Astrocyte of the cerebellum (primary cell): ENCODE results near the gene FMO4.
"Not testable (repeated sequence)": the region's sequence is repeated elsewhere in the genome, so short reads cannot be mapped to it uniquely, and the experiment has no call there.

Source experiments
- DNase-seq: peaks from one replicate; pipeline ENCODE4 v3.0.0-alpha.2; 2011; ENCODE audit warnings: low read depth
- H3K4me3 ChIP-seq: 2 replicates; pipeline ENCODE4 v1.5.1; 2011; ENCODE audit warnings: mild to moderate bottlenecking, low read depth, low read length, moderate library complexity
- CTCF ChIP-seq: IDR thresholded peaks from 2 replicates; pipeline ENCODE4 v1.5.1; 2012; ENCODE audit warnings: low read length, low read depth, moderate library complexity, mild to moderate bottlenecking; ENCODE audit errors: missing control alignments
- in situ Hi-C: cut with HindIII; loops from 2 replicates; pipeline ENCODE4 v1.10.0; 2017; ENCODE audit warnings: low sequenced_read_pairs

FMO4 gene

GRCh38 chr1:171279234-171279633 lies 34.7 kb upstream of the FMO4 start:
- in situ Hi-C loops: no loop called here

GRCh38 chr1:171279678-171280077 lies 34.3 kb upstream of the FMO4 start:
- no peak for DNase-seq
- no peak for TF ChIP-seq CTCF
- in situ Hi-C loops: no loop called here
- H3K4me3 ChIP-seq: no peak overlapping the region

More at GRCh38 chr1:171279234-171279633, 34.7 kb upstream of the FMO4 start:
- no peak overlapping the region for H3K4me3 ChIP-seq
- no peak for DNase-seq
- TF ChIP-seq CTCF: no peak

- no peak for DNase-seq
- no peak for TF ChIP-seq CTCF
- in situ Hi-C loops: no loop called here
- no peak overlapping the region for H3K4me3 ChIP-seq
These were observed 33.4 kb upstream of the FMO4 start for GRCh38 chr1:171280599-171280998.

- DNase-seq: no peak
- no peak overlapping the region for H3K4me3 ChIP-seq
- in situ Hi-C loops: no loop called here
- no peak for TF ChIP-seq CTCF
These were observed 27.8 kb upstream of the FMO4 start for GRCh38 chr1:171286032-171286705.

- H3K4me3 ChIP-seq: no peak overlapping the region
- in situ Hi-C loops: no loop called here
These were observed 23.4 kb upstream of the FMO4 start for GRCh38 chr1:171290621-171291020.

GRCh38 chr1:171292799-171293198 lies 21.2 kb upstream of the FMO4 start:
- TF ChIP-seq CTCF: no peak
- no peak overlapping the region for H3K4me3 ChIP-seq
- in situ Hi-C loops: no loop called here
- peak; percentile 18 for DNase-seq

More at GRCh38 chr1:171290621-171291020, 23.4 kb upstream of the FMO4 start:
- TF ChIP-seq CTCF: no peak
- no peak for DNase-seq

- in situ Hi-C loops: not testable (repeated sequence)
These were observed 18.6 kb upstream of the FMO4 start for GRCh38 chr1:171295383-171295782.

More at GRCh38 chr1:171295383-171295782, 18.6 kb upstream of the FMO4 start:
- DNase-seq, H3K4me3 ChIP-seq: not testable (repeated sequence)
